Measurements from ENCODE around the gene IFITM5.
"Not testable (repeated sequence)": the region's sequence is repeated elsewhere in the genome, so short reads cannot be mapped to it uniquely, and the experiment has no call there.

IFITM5 gene

GRCh38 chr11:312092-312816 lies 12.9 kb upstream of the IFITM5 start:
- no peak for DNase-seq (ENCODE audit: low spot score)
- TF ChIP-seq CTCF (IDR thresholded peaks at IDR 0.05; ENCODE audit: extremely low read depth, insufficient read depth, missing control alignments): no peak
- in situ Hi-C loops (cut with MboI; ENCODE audit: low pct_unique_long_range_greater_than_20kb, low sequenced_read_pairs, unreplicated experiment): no loop called here

GRCh38 chr11:311013-311748 lies 11.9 kb upstream of the IFITM5 start:
- in situ Hi-C loops (cut with MboI; ENCODE audit: low pct_unique_long_range_greater_than_20kb, low sequenced_read_pairs, unreplicated experiment); DNase-seq (ENCODE audit: low spot score): not testable (repeated sequence)

- DNase-seq (ENCODE audit: low spot score): not testable (repeated sequence)
- in situ Hi-C loops (cut with MboI; ENCODE audit: low pct_unique_long_range_greater_than_20kb, low sequenced_read_pairs, unreplicated experiment): loop anchor here (10.0 kb wide), 1 partner anchor 45 kb away; no protein-coding TSS in a partner anchor
Observed at GRCh38 chr11:309979-310572, 10.8 kb upstream of the IFITM5 start.

GRCh38 chr11:308740-309665 lies 9.7 kb upstream of the IFITM5 start:
- in situ Hi-C loops (cut with MboI; ENCODE audit: low pct_unique_long_range_greater_than_20kb, low sequenced_read_pairs, unreplicated experiment): loop anchor here (10.0 kb wide), 1 partner anchor 46 kb away; no protein-coding TSS in a partner anchor

GRCh38 chr11:307766-308708 lies 8.7 kb upstream of the IFITM5 start, which contains the start of gene IFITM2:
Gene IFITM2 (plus strand): TSS chr11:307816. CDS start chr11:308193, 377 bp downstream.
- not testable (repeated sequence) for DNase-seq (ENCODE audit: low spot score)
- in situ Hi-C loops (cut with MboI; ENCODE audit: low pct_unique_long_range_greater_than_20kb, low sequenced_read_pairs, unreplicated experiment): loop anchor here (10.0 kb wide), 1 partner anchor 47 kb away; no protein-coding TSS in a partner anchor

More at GRCh38 chr11:308740-309665, 9.7 kb upstream of the IFITM5 start:
- not testable (repeated sequence) for DNase-seq (ENCODE audit: low spot score)

- in situ Hi-C loops (cut with MboI; ENCODE audit: low pct_unique_long_range_greater_than_20kb, low sequenced_read_pairs, unreplicated experiment): loop anchor here (10.0 kb wide), 1 partner anchor 48 kb away; no protein-coding TSS in a partner anchor
- no peak for DNase-seq (ENCODE audit: low spot score)
- TF ChIP-seq CTCF (IDR thresholded peaks at IDR 0.05; ENCODE audit: extremely low read depth, insufficient read depth, missing control alignments): no peak
Observed at GRCh38 chr11:306645-307371, 7.5 kb upstream of the IFITM5 start.

- in situ Hi-C loops (cut with MboI; ENCODE audit: low pct_unique_long_range_greater_than_20kb, low sequenced_read_pairs, unreplicated experiment): loop anchor here (10.0 kb wide), 1 partner anchor 49 kb away; no protein-coding TSS in a partner anchor
- TF ChIP-seq CTCF (IDR thresholded peaks at IDR 0.05; ENCODE audit: extremely low read depth, insufficient read depth, missing control alignments): no peak
- DNase-seq (ENCODE audit: low spot score): no peak
Observed at GRCh38 chr11:305844-306211, 6.5 kb upstream of the IFITM5 start.

All from GM13977 (cell line).